Testis (tissue), 2 donors: ENCODE data around the gene SWAP70.

Experiments used
- CTCF ChIP-seq, 3 experiments: fragments of 450-650 bp in 2 of 3; fragments of 200-600 bp in 1 of 3; sonication (generic) in 1 of 3; IDR thresholded peaks; one replicate each; pipeline ENCODE4 v1.5.1; 2016 to 2019; ENCODE audit warnings: antibody characterized with exemption in 3 of 3, mild to moderate bottlenecking in 2 of 3, moderate library complexity in 1 of 3
- POLR2A ChIP-seq: fragments of 450-650 bp; IDR thresholded peaks from one replicate; pipeline ENCODE4 v1.6.1; 2017; ENCODE audit warnings: antibody characterized with exemption, mild to moderate bottlenecking, moderate library complexity

GRCh38 chr11:9704037-9704436, 40.2 kb downstream of the SWAP70 start:
- TF ChIP-seq CTCF (IDR thresholded peaks at IDR 0.05) (no peak), POLR2A (no peak)
